ENCODE results near the gene GTPBP8. TPM values are rescaled to one million over a fixed set of nuclear protein-coding genes. Genes with fewer than 3 reads are reported as not detected.

GTPBP8 gene
- total and polyA plus RNA-seq, 2 of the 8 experiments (the other 6 are each of a cell fraction or from before 2014, with no cell fraction given), result 25.8 to 27.6 TPM

GRCh38 chr3:112995800-112996199 lies 5.0 kb downstream of the GTPBP8 start:
- Histone ChIP-seq H4K5ac (ENCODE audit: insufficient read length, low read depth, low read length) (no peak overlapping the region), H3K23me2 (ENCODE audit: low read depth, low read length) (no peaks in the 10 kb centered on the region), H3K4ac (replicated peaks; ENCODE audit: insufficient read length, low read depth, low read length) (no peak overlapping the region), H3K27me3 (replicated peaks in 1 of 4; ENCODE audit: control insufficient read depth in 3 of 4, extremely low read depth in 1 of 4, insufficient read depth in 3 of 4, low read length in 3 of 4) (no peaks in the 10 kb centered on the region), H3K14ac (ENCODE audit: insufficient read length) (no peak overlapping the region), H2AK5ac (ENCODE audit: low read depth, low read length) (no peak overlapping the region), H3K56ac (replicated peaks; ENCODE audit: insufficient read length, low read depth, low read length) (no peak overlapping the region), H2BK20ac (ENCODE audit: low read length) (no peak overlapping the region), H2BK15ac (ENCODE audit: low read length) (no peak overlapping the region), H2AFZ (ENCODE audit: low read length) (no peak overlapping the region), H3K27ac (ENCODE audit: low read depth, low read length) (no peak overlapping the region), H2BK12ac (ENCODE audit: low read depth, low read length) (no peak overlapping the region), H3K4me3 (ENCODE audit: extremely low read depth in 1 of 4, insufficient read depth in 2 of 4, low read depth in 3 of 4, low read length in 4 of 4) (no peak overlapping the region), H4K8ac (ENCODE audit: extremely low read depth, insufficient read depth, low read length) (no peak overlapping the region), H3K4me2 (ENCODE audit: insufficient read depth in 1 of 2, low read depth in 2 of 2, low read length in 2 of 2) (no peak overlapping the region), H3K4me1 (replicated peaks in 1 of 4; ENCODE audit: control insufficient read depth in 3 of 4, insufficient read depth in 4 of 4, low read length in 3 of 4) (0 out of 7 replicates have a peak, but pooled peaks cover 0 to 3% (median 0%) of the 10 kb centered on the region in 4 experiments), H3K9me3 (ENCODE audit: insufficient read depth in 2 of 2, low read depth in 1 of 2, low read length in 1 of 2) (no peaks in the 10 kb centered on the region), H4K91ac (replicated peaks; ENCODE audit: insufficient read length, low read length) (no peak overlapping the region), H3K79me2 (ENCODE audit: control insufficient read depth in 1 of 2, insufficient read depth in 2 of 2, low read length in 2 of 2) (peaks cover 0 to 25% of the 10 kb centered on the region in 2 experiments; a peak in 2 of 4 replicates), H3K79me1 (ENCODE audit: low read depth, low read length) (peaks cover 3% of the 10 kb centered on the region; the same call in 1 of the 2 replicates), H3K9ac (replicated peaks in 1 of 4; ENCODE audit: extremely low read depth in 1 of 4, low read depth in 3 of 4, low read length in 3 of 4) (no peak overlapping the region), H2BK5ac (ENCODE audit: low read depth, low read length) (no peak overlapping the region), H4K20me1 (replicated peaks in 1 of 2; ENCODE audit: control insufficient read depth in 1 of 2, insufficient read depth in 2 of 2, low read length in 2 of 2) (no peaks in the 10 kb centered on the region), H3K18ac (ENCODE audit: extremely low read depth, low read length) (no peak overlapping the region), H3K36me3 (ENCODE audit: control insufficient read depth in 2 of 4, insufficient read depth in 4 of 4, low read length in 3 of 4) (peaks cover 0 to 18% (median 6%) of the 10 kb centered on the region in 4 experiments; a peak in 3 of 8 replicates), H2BK120ac (replicated peaks; ENCODE audit: low read depth, low read length) (no peak overlapping the region), H3K23ac (ENCODE audit: insufficient read length) (no peak overlapping the region)
- TF ChIP-seq CREB1 (IDR thresholded peaks at IDR 0.05) (no peak), CBX8 (IDR thresholded peaks at IDR 0.05; ENCODE audit: borderline replicate concordance, low read depth, low read length) (no peak), KDM5A (IDR thresholded peaks at IDR 0.05; ENCODE audit: low read length) (no peak), MAX (IDR thresholded peaks at IDR 0.05) (no peak), ATF2 (IDR thresholded peaks at IDR 0.05; ENCODE audit: low read length) (no peak), RXRA (IDR thresholded peaks at IDR 0.05; ENCODE audit: insufficient read depth, low read depth, low read length) (no peak), FOSL1 (IDR thresholded peaks at IDR 0.05; ENCODE audit: insufficient read depth, low read depth, low read length) (no peak), POLR2AphosphoS5 (IDR thresholded peaks at IDR 0.05; ENCODE audit: low read depth, low read length) (no peak), ASH2L (IDR thresholded peaks at IDR 0.05; ENCODE audit: low read length) (no peak), SP2 (IDR thresholded peaks at IDR 0.05; ENCODE audit: low read length) (no peak), TEAD4 (IDR thresholded peaks at IDR 0.05; ENCODE audit: low read depth, low read length) (no peak), PHF8 (conservative IDR thresholded peaks at IDR 0.05; ENCODE audit: low read depth, low read length) (no peak), GABPA (IDR thresholded peaks at IDR 0.05; ENCODE audit: borderline replicate concordance, insufficient read depth, low read length) (no peak)
- WGBS, 2 experiments (ENCODE audit: extremely low coverage in 1 of 2, insufficient coverage in 1 of 2, insufficient read length in 1 of 2, insufficient replicate concordance in 2 of 2, low coverage in 1 of 2, low lambda C conversion rate in 2 of 2, missing lambda C conversion rate in 1 of 2), result 98% methylated on average over 4 of the region's 4 CpGs; no CpG with 5 or more reads in 1 of the 2 experiments
- no peak for DNase-seq (ENCODE audit: low read depth in 1 of 2, low spot score in 2 of 2)
- ChIA-PET CTCF (ENCODE audit: partially characterized antibody) (interaction anchor here (1.9 kb wide), 1 partner anchor 17 kb away, joined by 6 read pairs; no protein-coding TSS in a partner anchor), POLR2A (ENCODE audit: partially characterized antibody) (no interaction called here)
- no peak for FAIRE-seq
